Astrocyte of the spinal cord (primary cell): ENCODE results near the gene CXADR.

ENCODE experiments used
- DNase-seq: peaks from one replicate; pipeline ENCODE4 v3.0.0; 2011; ENCODE audit warnings: low read depth, low spot score
- H3K4me3 ChIP-seq: 2 replicates; pipeline ENCODE4 v1.5.1; 2011; ENCODE audit warnings: low read depth, mild to moderate bottlenecking, low read length, moderate library complexity
- CTCF ChIP-seq: IDR thresholded peaks from 2 replicates; pipeline ENCODE4 v1.5.1; 2012; ENCODE audit warnings: low read depth, mild to moderate bottlenecking, low read length, inconsistent platforms
- in situ Hi-C: cut with HindIII; loops from 2 replicates; pipeline ENCODE4 v1.10.0; 2017; ENCODE audit warnings: low sequenced_read_pairs

The CXADR gene

GRCh38 chr21:17539743-17540341 is 27.0 kb downstream of the CXADR start:
- TF ChIP-seq CTCF: no peak
- no peak for DNase-seq
- H3K4me3 ChIP-seq: no peak overlapping the region
- in situ Hi-C loops: no loop called here

GRCh38 chr21:17540530-17540929 is 27.7 kb downstream of the CXADR start:
- no peak for DNase-seq
- in situ Hi-C loops: no loop called here
- no peak for TF ChIP-seq CTCF
- H3K4me3 ChIP-seq: no peak overlapping the region

GRCh38 chr21:17542371-17543011 is 29.6 kb downstream of the CXADR start:
- H3K4me3 ChIP-seq: no peak overlapping the region
- in situ Hi-C loops: no loop called here
- no peak for TF ChIP-seq CTCF
- DNase-seq: peak; percentile 46

GRCh38 chr21:17545007-17545406 is 32.2 kb downstream of the CXADR start:
- in situ Hi-C loops: no loop called here
- H3K4me3 ChIP-seq: no peak overlapping the region
- DNase-seq: no peak
- TF ChIP-seq CTCF: no peak

- no peak for DNase-seq
- H3K4me3 ChIP-seq: no peak overlapping the region
- no peak for TF ChIP-seq CTCF
- in situ Hi-C loops: no loop called here
Measured at GRCh38 chr21:17548262-17548661, 35.4 kb downstream of the CXADR start.

GRCh38 chr21:17550671-17551308 is 37.9 kb downstream of the CXADR start:
- in situ Hi-C loops: no loop called here
- TF ChIP-seq CTCF: no peak
- H3K4me3 ChIP-seq: no peak overlapping the region
- no peak for DNase-seq
